A673 (cell line): ENCODE measurements around the gene NLRP9.

ENCODE experiments used
- EZH2 ChIP-seq: fragments of 200-600 bp; sonication (generic); IDR thresholded peaks from 2 replicates; pipeline ENCODE4 v1.6.1; 2017; ENCODE audit warnings: borderline replicate concordance, low read depth, mild to moderate bottlenecking, mixed read lengths, antibody characterized with exemption, low read length; ENCODE audit not compliant: poor library complexity, severe bottlenecking
- TF ChIP-seq, protein P1 (sequence below): fragments of 300-800, 200-600 bp; sonication (generic); conservative IDR thresholded peaks from 2 replicates; pipeline ENCODE4 v1.5.1; 2017; ENCODE audit warnings: low read depth, mild to moderate bottlenecking, antibody characterized with exemption, low read length, moderate library complexity, mixed read lengths

DNA sequence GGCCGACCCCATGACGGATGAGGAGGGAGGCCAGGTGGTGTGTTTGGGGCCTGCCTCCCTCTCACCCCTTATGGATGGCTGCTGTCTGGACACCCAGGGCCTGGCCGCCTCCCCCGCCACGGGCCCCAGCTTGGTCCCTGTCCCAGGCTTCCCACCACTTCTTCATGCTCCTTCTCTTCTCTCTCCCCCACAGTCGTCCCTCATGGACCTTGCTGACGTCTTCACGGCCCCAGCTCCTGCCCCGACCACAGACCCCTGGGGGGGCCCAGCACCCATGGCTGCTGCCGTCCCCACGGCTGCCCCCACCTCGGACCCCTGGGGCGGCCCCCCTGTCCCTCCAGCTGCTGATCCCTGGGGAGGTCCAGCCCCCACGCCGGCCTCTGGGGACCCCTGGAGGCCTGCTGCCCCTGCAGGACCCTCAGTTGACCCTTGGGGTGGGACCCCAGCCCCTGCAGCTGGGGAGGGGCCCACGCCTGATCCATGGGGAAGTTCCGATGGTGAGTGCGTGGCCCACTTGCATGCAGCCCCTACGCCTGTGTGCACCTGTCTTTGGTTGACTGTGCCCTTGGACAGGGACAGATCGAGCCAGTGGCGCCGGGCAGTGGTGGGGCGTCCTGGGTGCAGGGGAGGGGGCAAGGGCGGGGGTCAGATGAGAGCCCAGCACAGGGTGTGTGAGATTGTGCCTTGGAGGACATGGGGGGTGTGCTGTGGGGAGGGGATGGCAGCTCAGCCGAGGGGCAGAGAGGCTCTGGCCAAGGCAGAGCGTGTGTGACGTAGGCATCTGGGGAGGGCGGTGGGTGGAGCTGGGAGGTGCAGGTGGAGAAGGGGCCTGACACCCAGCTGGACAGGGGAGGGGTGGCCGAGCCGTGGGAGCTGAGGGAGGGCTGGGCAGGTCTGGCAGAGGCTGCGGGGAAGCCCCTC is 46.4 kb downstream of the NLRP9 start:
- TF ChIP-seq, protein P1, sequence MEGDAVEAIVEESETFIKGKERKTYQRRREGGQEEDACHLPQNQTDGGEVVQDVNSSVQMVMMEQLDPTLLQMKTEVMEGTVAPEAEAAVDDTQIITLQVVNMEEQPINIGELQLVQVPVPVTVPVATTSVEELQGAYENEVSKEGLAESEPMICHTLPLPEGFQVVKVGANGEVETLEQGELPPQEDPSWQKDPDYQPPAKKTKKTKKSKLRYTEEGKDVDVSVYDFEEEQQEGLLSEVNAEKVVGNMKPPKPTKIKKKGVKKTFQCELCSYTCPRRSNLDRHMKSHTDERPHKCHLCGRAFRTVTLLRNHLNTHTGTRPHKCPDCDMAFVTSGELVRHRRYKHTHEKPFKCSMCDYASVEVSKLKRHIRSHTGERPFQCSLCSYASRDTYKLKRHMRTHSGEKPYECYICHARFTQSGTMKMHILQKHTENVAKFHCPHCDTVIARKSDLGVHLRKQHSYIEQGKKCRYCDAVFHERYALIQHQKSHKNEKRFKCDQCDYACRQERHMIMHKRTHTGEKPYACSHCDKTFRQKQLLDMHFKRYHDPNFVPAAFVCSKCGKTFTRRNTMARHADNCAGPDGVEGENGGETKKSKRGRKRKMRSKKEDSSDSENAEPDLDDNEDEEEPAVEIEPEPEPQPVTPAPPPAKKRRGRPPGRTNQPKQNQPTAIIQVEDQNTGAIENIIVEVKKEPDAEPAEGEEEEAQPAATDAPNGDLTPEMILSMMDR: no peak
- TF ChIP-seq EZH2: no peak
